Stimulated activated CD8-positive, alpha-beta memory T cell treated with anti-CD3 and anti-CD28 coated beads, Interleukin-4, amount 100 ng/mL, for 1 hour (primary cell): ENCODE results near the gene PCBP1.
"Not testable (repeated sequence)": the region's sequence is repeated elsewhere in the genome, so short reads cannot be mapped to it uniquely, and the experiment has no call there.

Experiments used
- DNase-seq, 2 donors: peaks; one replicate each; pipeline ENCODE4 v3.0.0-alpha.2; 2020; ENCODE audit warnings: low read depth in 2 of 2, low spot score in 1 of 2

The PCBP1 gene

DNA sequence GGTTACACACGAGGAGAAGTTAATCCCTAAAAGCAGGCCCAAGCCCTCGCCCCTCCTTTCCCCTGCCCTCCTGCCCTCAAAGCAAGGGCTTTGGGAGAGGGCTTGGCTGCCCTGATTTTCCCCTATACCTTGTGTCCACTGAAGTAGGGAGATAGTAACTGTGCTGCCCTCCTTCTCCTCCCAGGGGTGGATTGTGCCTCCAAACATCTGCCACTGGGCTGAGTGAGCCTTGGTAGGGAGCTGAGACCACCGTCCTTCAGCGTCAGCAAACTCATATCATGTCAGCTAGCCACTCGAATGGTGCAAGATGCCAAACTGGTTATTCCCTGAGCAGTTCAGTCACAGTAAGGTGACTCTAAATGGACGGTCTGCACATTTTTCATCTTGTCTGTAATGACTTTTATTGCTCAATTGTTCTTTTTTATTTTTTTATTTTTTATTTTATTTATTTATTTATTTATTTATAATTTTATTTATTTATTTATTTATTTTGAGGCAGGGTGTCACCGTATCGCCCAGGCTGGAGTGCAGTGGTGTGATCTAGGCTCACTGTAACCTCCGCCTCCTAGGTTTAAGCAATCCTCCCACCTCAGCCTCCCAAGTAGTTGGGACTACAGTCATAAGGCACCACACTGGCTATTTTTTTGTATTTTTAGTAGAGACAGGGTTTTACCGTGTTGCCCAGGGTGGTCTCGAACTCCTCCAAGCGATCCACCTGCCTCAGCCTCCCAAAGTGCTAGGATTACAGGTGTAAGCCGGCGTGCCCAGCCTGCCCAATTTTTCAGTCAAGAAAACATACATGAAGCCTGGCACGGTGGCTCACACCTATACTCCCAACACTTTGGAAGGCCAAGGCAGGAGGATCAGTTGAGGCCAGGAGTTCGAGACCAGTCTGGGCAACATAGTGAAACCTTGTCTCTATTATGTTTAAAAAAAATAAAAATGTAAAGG, 8.7 kb downstream of the PCBP1 start:
- DNase-seq, result no peak

DNA sequence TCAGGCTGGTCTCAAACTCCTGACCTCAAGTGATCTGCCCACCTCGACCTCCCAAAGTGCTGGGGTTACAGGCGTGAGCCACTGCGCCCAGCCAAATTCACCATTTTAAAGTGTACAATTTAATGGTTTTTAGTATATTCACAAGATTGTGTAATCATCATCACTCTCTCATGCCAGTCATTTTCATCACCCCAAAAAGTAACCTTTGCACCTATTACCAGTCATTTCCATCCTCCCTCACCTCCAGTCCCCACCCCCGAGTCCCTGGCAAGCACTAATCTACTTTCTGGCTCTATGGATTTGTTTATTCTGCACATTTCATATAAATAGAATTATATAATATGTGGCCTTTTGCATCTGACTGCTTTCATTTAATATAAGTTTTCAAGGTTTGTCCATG, 10.8 kb downstream of the PCBP1 start:
- no peak for DNase-seq

DNA sequence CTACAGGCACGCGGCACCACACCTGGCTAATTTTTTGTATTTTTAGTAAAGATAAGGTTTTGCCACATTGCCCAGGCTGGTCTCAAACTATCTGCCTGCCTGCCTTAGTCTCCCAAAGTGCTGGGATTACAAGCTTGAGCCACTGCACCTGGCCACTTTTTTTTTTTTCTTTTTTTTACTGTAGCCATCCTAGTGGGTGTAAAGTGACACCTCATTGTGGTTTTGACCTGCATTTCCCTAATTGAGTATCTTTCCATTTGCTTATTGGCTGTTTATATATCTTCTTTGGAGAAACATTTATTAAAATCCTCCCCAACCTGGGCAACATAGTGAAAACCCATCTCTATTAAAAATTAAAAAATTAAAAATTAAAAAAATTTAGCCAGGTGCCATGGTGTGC, 12.0 kb downstream of the PCBP1 start:
- no peak for DNase-seq

DNA sequence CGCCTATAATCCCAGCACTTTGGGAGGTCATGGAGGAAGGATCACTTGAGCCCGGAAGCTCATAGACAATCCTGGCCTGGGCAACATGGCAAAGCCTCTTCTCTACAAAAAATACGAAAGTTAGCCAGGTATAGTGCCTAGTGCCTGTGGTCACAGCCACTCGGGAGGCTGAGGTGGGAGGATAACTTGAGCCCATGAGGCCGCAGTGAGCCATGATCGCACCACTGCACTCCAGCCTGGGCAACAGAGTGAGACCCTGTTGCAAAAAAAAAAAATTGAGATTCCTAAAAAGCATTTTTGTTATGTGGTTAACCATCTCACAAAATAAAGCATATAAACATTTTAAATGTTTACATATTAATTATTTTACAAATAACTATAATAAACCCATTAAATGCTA, 13.9 kb downstream of the PCBP1 start:
- DNase-seq, result no peak

DNA sequence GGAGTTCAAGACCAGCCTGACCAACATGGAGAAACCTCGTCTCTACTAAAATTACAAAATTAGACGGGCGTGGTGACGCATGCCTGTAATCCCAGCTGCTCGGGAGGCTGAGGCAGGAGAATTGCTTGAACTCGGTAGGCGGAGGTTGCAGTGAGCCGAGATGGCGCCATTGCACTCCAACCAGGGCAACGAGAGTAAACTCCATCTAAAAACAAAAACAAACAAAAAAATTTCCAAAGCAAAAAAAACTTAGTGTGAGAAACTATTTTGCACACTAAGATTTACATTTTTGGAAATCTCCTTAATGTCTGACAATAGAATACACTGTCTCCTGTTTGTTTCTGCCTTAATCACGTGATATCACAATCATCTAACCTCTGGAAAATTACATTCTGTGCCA, 14.4 kb downstream of the PCBP1 start:
- not testable (repeated sequence) for DNase-seq

DNA sequence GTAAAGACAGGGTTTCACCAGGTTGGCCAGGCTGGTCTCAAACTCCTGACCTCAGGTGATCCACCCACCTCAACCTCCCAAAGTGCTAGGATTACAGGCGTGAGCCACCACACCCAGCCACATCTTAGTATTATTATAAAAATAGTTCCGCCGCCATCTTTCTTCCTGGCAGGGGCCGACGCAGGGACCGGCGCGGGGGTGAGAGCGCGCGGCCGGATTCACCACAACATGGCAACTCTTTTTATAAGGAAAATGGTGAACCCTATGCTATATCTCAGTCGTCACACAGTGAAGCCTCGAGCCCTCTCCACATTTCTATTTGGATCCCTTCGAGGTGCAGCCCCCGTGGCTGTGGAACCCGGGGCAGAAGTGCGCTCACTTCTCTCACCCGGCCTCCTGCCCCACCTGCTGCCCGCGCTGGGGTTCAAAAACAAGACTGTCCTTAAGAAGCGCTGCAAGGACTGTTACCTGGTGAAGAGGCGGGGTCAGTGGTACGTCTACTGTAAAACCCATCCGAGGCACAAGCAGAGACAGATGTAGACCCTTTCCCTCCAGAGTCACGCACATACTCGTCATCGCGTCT, 15.1 kb downstream of the PCBP1 start:
- not testable (repeated sequence) for DNase-seq

DNA sequence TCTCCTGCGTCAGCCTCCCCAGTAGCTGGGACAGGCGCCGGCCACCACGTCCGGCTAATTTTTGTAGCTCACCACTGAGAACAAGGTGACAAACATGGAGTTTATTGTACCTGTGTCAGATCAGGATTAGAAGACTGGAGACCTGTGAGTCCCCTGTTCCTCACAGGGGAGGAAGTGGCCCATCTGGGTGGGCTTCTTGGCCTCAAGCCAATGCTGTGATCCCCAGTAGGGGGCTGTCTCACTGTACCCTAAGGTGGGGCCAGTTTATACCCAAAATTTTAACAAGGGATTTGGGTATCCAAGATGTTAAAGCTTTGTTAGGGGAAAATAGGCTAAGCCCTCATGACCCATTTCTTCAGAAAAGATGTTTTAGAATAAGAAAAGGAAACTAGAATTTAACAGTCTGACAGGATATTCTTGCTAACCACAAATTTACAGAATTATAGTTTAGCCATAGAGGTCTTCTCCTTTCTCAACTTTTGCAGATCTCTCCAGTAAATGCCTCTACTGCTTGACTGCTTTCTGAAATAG, 16.3 kb downstream of the PCBP1 start:
- no peak for DNase-seq

DNA sequence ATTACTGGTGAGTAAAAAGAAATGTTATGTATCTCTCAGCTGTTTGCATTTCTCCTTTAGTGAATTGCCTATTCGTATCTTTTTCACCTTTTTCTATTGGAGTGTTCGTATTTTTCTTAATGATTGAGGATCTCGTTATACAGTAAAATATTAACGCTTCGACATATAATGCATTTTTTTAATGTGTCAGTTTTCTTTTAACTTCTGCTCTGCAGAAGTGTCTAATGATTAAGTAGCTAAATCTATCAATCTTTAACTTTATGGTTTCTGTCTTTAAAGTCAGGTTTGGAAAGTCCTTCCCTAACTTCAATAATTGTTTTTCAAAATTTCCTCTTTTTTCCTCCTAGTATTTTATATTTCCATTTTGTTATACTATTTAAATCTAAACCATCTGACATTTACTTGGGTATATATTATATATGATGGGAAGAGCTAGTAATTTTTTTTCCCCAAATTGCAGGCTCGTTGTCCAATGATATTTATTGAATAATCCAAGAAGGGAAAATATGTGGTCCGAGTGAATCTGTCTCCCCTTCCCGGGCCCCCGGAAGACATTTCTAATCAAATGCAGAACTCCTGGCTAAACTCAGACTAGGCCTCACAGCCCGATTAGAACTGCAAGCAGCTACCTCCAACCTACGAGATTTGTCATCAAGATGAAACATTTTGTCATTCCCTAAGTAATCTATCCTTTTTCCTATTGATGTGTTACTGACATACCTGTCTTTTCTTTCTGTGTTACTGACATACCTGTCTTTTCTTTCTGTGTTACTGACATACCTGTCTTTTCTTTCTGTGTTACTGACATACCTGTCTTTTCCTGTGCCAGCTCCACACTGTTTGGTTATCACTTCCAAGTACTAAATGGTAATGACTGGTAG, 17.2 kb downstream of the PCBP1 start:
- DNase-seq, result no peak

DNA sequence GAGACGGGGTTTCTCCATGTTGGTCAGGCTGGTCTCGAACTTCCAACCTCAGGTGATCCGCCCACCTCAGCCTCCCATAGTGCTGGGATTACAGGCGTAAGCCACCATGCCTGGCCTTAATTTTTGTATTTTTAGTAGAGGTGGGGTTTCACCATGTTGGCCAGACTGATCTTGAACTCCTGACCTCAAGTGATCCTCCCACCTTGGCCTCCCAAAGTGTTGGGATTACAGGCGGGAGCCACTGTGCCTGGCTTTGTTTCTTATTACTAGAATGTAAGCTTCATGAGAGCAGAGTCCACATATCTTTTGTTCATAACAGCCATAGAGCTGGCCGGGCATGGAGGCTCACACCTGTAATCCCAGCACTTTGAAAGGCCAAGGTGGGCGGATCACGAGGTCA, 18.9 kb downstream of the PCBP1 start:
- DNase-seq, result not testable (repeated sequence)

DNA sequence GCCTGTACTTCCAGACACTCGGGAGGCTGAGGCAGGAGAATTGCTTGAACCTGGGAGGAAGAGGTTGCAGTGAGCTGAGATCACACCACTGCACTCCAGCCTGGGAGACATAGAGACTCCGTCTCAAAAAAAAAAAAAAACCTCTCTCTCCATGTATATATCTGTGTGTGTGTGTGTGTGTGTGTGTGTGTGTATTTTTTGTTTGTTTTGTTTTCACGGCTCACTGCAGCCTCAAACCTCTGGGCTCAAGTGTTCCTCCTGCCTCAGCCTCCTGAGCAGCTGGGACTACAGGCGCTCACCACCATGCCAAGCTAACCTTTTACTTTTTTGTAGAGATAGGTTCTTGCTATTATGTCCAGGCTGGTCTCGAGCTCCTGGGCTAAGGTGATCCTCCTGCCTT, 23.1 kb downstream of the PCBP1 start:
- DNase-seq, result not testable (repeated sequence)

DNA sequence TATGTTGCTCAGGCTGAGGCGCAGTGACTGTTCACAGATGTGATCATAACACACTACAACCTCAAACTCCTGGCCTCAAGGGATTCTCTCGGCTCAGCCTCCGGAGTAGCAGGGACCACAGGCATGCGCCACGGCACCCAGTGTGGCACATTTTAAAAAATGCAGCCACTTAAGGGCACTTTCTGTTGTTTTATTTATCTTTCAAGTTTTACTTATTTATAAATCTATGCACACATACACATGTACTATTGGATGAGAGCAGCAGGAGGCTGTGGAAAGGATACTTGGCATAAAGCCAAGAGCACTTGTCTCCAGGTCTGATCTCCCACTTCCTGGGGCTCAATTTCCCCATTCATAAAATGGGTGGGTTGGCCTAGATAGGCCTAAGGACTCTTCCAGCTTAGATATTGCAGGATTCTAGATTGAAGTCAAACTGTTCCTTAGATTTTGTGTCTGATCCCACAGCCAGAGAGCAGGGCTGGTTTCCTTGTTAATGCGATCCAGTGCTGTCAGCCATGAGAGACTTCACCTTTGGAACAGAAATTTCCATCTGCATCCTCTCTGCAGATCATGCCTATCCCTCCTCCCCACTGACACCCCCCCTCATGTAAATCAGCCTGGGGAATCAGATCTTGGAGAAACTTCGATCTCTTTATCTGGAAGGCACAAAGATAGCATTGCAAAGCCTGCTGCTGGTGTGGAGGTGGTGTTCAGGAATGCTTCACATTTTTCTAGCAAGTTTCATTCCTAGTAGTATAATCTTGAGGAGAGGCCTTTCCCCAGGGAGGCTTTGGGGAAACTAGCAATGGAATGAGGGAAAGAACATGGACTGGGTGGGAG, 24.7 kb downstream of the PCBP1 start:
- DNase-seq, result no peak

DNA sequence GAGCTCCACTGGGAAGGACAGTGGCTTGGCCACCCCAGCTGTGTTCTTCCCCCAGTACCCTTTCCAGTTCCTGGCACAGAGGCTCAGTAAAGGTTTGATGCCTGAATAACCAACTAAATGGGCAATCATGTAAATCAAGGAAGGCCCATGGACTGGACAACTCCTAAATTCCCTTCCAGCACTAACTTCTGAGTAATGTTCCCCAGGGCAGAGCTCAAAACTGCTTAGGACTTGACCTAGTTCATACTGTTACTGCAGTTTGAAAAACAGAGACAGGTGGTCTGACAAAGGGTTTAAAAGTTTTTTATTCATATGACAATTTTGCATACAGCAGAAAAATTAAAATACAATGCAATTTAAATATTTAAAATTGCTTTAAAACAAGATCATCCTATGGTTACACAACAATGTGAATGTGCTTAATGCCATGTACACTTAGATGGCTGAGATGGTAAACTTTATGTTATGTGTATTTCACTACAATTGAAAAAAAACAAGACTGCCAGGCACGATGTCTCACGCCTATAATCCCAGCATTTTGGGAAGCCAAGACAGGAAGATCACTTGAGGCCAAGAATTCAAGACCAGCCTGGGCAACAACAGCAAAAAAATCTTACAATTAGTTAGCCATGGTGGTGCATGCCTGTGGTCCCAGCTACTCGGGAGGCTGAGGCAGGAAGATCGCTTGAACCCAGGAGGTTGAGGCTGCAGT, 26.2 kb downstream of the PCBP1 start:
- DNase-seq, result no peak

DNA sequence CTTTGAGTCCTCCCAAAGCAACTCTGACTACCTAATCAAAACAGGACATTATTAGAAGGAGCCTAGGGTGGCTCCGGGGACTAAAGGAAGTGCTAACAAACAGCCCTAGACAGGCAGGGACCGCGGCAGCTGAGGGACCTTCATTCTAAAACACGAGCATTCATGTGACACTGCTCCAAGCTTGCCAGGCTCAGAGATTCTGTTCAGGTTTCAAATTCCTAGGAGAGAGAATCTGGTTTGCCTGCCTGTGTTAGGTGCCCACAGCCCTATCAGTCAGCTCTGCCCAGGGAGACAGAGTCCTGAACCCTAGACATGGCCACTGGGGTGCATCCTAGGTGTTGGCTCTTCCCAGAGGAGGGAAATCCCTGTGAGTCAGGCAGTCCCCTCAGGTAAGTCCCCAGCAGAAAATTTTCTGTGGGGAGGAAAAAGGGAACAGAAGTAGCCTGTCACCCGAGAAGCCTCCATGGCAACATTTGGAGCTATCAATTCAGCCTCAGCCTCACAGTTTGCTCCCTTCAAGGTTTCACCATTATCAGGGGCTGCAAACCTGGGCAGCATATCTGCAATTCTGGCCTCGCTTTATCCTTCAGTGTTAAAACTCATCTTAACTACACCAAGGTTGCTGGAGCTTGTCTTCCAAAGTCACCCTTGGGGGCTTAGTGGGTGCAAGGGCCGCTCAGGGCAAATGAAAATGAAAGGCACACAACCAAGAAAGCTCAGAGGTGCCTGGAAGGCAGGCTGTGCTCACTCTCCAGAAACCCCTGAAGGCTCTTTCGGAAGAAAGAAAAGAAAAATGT, 28.6 kb downstream of the PCBP1 start:
- no peak for DNase-seq

DNA sequence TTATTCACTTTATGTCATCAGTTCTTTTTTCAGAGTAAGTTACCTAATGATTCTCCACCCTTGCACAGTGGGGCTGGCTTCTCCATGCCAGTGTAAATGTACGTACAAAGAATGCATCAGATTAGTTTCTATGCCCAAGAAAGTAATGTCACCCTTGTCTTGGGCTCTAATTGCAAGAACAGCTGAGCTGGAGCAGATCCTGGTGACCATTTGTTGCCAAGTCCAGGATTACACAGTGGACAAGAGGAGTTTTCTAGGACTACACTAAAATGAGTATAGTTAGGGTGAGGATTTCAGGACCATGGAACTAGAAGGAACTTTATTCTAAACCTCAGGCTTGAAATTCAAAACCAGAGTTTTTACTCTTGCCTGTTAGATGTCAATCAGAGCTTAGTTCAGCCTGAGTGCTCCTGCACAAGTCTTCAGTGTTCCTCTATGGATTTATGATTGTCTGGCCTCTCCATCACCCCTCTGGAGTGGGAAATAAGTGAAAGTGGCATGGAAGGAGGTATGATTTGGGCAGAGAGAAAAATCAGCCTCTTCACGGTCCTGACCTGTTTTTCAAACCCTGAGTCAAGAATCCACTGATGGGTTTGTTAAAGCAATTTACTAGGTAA, 29.8 kb downstream of the PCBP1 start:
- no peak for DNase-seq

DNA sequence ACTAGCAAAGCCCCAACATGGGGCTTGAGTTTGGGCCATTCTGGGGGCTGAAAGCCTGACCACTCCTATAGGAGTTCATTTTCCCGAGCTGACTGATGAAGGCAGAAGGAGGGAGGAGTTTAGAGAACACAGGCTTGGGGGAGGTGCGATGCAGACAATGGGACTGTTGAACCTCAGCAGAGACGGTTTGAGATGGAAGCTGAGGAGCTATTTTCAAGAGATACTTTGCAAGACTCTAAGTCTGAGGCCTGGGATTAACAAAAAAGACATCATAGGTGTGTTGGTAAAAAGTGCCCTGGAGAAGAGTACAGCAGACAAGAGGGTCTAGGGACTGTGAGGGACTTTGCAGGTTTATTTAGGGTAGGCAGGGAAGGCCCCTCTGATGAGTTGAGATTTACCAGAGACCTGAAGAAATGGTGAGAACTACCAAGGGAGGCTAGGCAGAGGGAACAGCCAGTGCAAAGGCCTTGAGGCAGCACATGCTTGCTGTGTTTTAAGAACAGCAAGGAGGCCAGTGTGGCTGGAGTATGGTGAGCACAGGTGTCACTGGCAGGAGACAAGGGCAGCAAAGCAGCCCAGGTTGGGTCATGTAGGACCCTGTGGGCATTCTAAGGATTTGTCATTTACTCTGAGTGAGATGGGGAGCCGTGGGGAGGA, 31.6 kb downstream of the PCBP1 start:
- no peak for DNase-seq

DNA sequence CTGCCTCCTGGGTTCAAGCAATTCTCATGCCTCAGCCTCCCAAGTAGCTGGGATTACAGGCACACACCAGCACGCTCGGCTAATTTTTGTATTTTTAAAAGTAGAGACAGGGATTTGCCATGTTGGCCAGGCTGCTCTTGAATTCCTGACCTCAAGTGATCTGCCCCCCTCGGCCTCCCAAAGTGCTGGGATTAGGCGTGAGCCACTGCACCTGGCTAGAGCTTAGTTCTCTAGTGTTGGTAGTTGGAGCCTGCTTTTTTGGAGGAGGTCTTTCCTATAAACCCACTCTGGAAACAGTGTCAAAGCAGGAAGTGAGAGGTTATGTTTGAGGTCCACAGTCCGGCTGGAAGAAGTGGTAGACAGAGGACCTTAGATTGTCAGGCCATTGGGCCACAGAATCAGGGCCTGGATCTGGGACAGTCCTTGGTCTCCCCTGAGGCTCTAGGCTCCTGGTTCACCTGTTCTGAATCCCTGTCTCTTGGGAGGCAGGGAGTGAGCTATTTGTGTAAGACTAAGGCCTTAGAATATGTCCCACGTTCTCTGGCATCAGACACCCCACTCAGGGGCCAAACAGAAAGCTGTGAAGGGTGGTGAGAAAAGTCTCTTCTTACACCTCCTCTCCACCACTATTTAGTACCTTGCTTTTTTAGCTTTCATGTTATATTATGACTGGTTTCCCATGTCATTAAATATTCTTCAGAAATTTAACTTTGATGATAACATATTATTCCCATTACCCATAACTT, 34.5 kb downstream of the PCBP1 start:
- no peak for DNase-seq

DNA sequence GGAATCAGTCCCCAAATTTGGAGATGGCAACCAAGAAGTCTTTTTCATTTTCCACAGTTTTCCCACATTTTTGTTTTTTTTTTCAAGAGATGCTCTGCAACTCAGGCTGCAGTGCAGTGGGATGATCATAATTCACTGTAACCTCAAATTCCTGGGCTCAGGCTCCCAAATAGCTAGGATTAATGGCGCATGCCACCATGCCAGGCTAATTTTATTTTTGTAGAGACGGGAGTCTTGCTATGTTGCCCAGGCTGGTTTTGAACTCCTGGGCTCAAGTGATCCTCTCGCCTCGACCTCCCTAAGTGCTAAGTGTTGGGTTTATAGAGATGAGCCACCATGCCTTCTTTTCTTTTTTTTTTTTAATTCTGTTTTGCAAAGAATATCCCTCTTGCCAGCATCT, 35.2 kb downstream of the PCBP1 start:
- DNase-seq, result no peak
